IMR-90 (cell line): ENCODE measurements around the gene DOCK9. TPM values are rescaled to one million over a fixed set of nuclear protein-coding genes. Genes with fewer than 3 reads are reported as not detected.

ENCODE experiments used
- ATAC-seq: fragments of 200-7000 bp; cut with Tn5 transposase; 2 replicates; pipeline ENCODE4 v1.9.1; 2020; ENCODE audit warnings: low read depth, mild to moderate bottlenecking, moderate library complexity
- BruUV-seq: library from RNA; stranded (reverse); fragments of 400-500 nt; replicated peaks from 2 replicates; lab custom pipeline; 2021; lab: Mats Ljungman, UMichigan
- CTCF ChIA-PET: fragments of 300-600 bp; formaldehyde crosslinking; extraction: SDS; loops from one replicate; lab custom pipeline; 2021; ENCODE audit warnings: antibody characterized with exemption; lab: Yijun Ruan, JAX
- POLR2A ChIA-PET: fragments of 300-600 bp; sonication (Branson Sonifier 250); formaldehyde crosslinking; loops from one replicate; lab custom pipeline; 2022; ENCODE audit warnings: antibody characterized with exemption; ENCODE audit not compliant: unreplicated experiment; lab: Charles Lee
- DNase-seq: peaks from one replicate; pipeline ENCODE4 v3.0.0; 2013
- H2AFZ ChIP-seq: replicated peaks from 2 replicates; pipeline ENCODE3; 2013; ENCODE audit warnings: low read length, mild to moderate bottlenecking; ENCODE audit not compliant: poor library complexity
- H2AK5ac ChIP-seq: 2 replicates; pipeline ENCODE4 v1.6.1; 2013; ENCODE audit warnings: low read depth, low read length, inconsistent platforms
- H2AK9ac ChIP-seq: replicated peaks from 2 replicates; pipeline ENCODE3; 2013; ENCODE audit warnings: mild to moderate bottlenecking, low read depth, low read length, moderate library complexity; ENCODE audit not compliant: poor library complexity
- H2BK120ac ChIP-seq: 2 replicates; pipeline ENCODE4 v1.6.1; 2013; ENCODE audit warnings: low read depth, low read length, inconsistent platforms
- H2BK15ac ChIP-seq: 3 replicates; pipeline ENCODE4 v1.6.1; 2013; ENCODE audit warnings: low read depth, low read length, inconsistent platforms
- H2BK20ac ChIP-seq: 2 replicates; pipeline ENCODE4 v1.6.1; 2013; ENCODE audit warnings: low read depth, mild to moderate bottlenecking, inconsistent platforms, low read length, moderate library complexity
- H2BK5ac ChIP-seq: 2 replicates; pipeline ENCODE4 v1.6.1; 2013; ENCODE audit warnings: mild to moderate bottlenecking, low read depth, low read length, inconsistent platforms; ENCODE audit not compliant: poor library complexity, severe bottlenecking
- H3K14ac ChIP-seq: replicated peaks from 2 replicates; pipeline ENCODE4 v1.6.1; 2013; ENCODE audit warnings: low read depth, low read length, inconsistent platforms
- H3K18ac ChIP-seq: 2 replicates; pipeline ENCODE4 v1.6.1; 2013; ENCODE audit warnings: low read depth, low read length, control low read depth
- H3K23ac ChIP-seq: 2 replicates; pipeline ENCODE4 v1.6.1; 2013; ENCODE audit warnings: low read depth, low read length, inconsistent platforms
- H3K27ac ChIP-seq: 2 replicates; pipeline ENCODE4 v1.5.1; 2013; ENCODE audit warnings: mild to moderate bottlenecking, control low read depth, low read length; ENCODE audit not compliant: insufficient read depth
- H3K27me3 ChIP-seq: 2 replicates; pipeline ENCODE4 v1.6.1; 2013; ENCODE audit warnings: low read length; ENCODE audit not compliant: control insufficient read depth, insufficient read depth
- H3K36me3 ChIP-seq: 2 replicates; pipeline ENCODE4 v1.6.1; 2013; ENCODE audit warnings: low read length, mixed read lengths; ENCODE audit not compliant: control insufficient read depth, insufficient read depth
- H3K4ac ChIP-seq: 2 replicates; pipeline ENCODE4 v1.6.1; 2013; ENCODE audit warnings: low read depth, low read length, inconsistent platforms
- H3K4me1 ChIP-seq: 2 replicates; pipeline ENCODE4 v1.6.1; 2013; ENCODE audit warnings: low read length, mixed read lengths; ENCODE audit not compliant: control insufficient read depth, insufficient read depth
- H3K4me2 ChIP-seq: 2 replicates; pipeline ENCODE4 v1.6.1; 2013; ENCODE audit warnings: low read depth, mild to moderate bottlenecking, control low read depth, low read length, moderate library complexity
- H3K4me3 ChIP-seq: 2 replicates; pipeline ENCODE4 v1.5.1; 2013; ENCODE audit warnings: low read depth, mild to moderate bottlenecking, control low read depth, low read length, moderate library complexity; ENCODE audit not compliant: insufficient read depth
- H3K56ac ChIP-seq: 2 replicates; pipeline ENCODE4 v1.6.1; 2013; ENCODE audit warnings: low read length, inconsistent platforms; ENCODE audit not compliant: insufficient read depth; ENCODE audit errors: extremely low read depth
- H3K79me1 ChIP-seq, 2 experiments: 2 replicates each; pipeline ENCODE4 v1.6.1; 2013; ENCODE audit warnings: low read length in 2 of 2, inconsistent platforms in 1 of 2, low read depth in 1 of 2
- H3K9ac ChIP-seq: 2 replicates; pipeline ENCODE4 v1.6.1; 2013; ENCODE audit warnings: low read depth, low read length, control low read depth
- H3K9me1 ChIP-seq: 2 replicates; pipeline ENCODE4 v1.6.1; 2013; ENCODE audit warnings: low read length, inconsistent platforms; ENCODE audit not compliant: insufficient read depth
- H3K9me3 ChIP-seq: 2 replicates; pipeline ENCODE4 v1.6.1; 2013; ENCODE audit warnings: low read length; ENCODE audit not compliant: control insufficient read depth, insufficient read depth
- H4K20me1 ChIP-seq: 2 replicates; pipeline ENCODE4 v1.6.1; 2013; ENCODE audit warnings: low read length, inconsistent platforms; ENCODE audit not compliant: insufficient read depth
- H4K5ac ChIP-seq: 2 replicates; pipeline ENCODE4 v1.6.1; 2013; ENCODE audit warnings: mild to moderate bottlenecking, low read depth, low read length, control low read depth
- H4K8ac ChIP-seq, 2 experiments: 2 replicates each; pipeline ENCODE4 v1.6.1; 2013; ENCODE audit warnings: low read depth in 2 of 2, low read length in 2 of 2, control low read depth in 1 of 2, inconsistent platforms in 1 of 2
- H4K91ac ChIP-seq: 2 replicates; pipeline ENCODE4 v1.6.1; 2013; ENCODE audit warnings: low read depth, low read length, inconsistent platforms; ENCODE audit not compliant: insufficient read depth
- CHD1 ChIP-seq: IDR thresholded peaks from 2 replicates; pipeline ENCODE4 v1.6.1; 2012; ENCODE audit warnings: low read depth, low read length, improper control_type of control experiment
- CTCF ChIP-seq: conservative IDR thresholded peaks from 2 replicates; pipeline ENCODE4 v1.5.1; 2012; ENCODE audit warnings: mild to moderate bottlenecking, low read depth, low read length, improper control_type of control experiment
- MAZ ChIP-seq: IDR thresholded peaks from 2 replicates; pipeline ENCODE4 v1.6.1; 2012; ENCODE audit warnings: low read depth, mild to moderate bottlenecking, low read length, improper control_type of control experiment, moderate library complexity, borderline replicate concordance
- POLR2A ChIP-seq: IDR thresholded peaks from 2 replicates; pipeline ENCODE4 v1.6.1; 2012; ENCODE audit warnings: mild to moderate bottlenecking, low read depth, low read length
- WGBS, 2 experiments: methylation state at CpG; one replicate each; pipeline versions ENCODE4 v1.1.5 to v1.1.7; 2013; ENCODE audit warnings: missing lambda C conversion rate in 2 of 2; ENCODE audit not compliant: insufficient read length in 1 of 2; ENCODE audit errors: extremely low coverage in 2 of 2; 5-methylcytosine and 5-hydroxymethylcytosine counted together
- dilution Hi-C: fragments of 300-500 bp; cut with HindIII; formaldehyde crosslinking; loops from one replicate; pipeline ENCODE4 v1.14.3; 2018; ENCODE audit warnings: low sequenced_read_pairs; ENCODE audit not compliant: unreplicated experiment
- in situ Hi-C: fragments of 300-500 bp; cut with MboI; formaldehyde crosslinking; loops from 3 replicates; pipeline ENCODE4 v1.14.3; 2019; ENCODE audit warnings: low sequenced_read_pairs, inconsistent platforms, mixed read lengths
- intact Hi-C: fragments of 100-400 bp; cut with micrococcal nuclease; formaldehyde crosslinking; loops from 2 replicates; pipeline ENCODE4 v1.10.0; 2022
- polyA plus RNA-seq, 3 experiments: library from polyadenylated mRNA; depleted of rRNA; stranded (reverse); fragments of >200 nt; gene quantifications; 2 replicates each; pipeline ENCODE4 v1.2.3, GENCODE V29; 2012; ENCODE audit warnings: low replicate concordance in 1 of 3
- total RNA-seq: library from RNA; depleted of rRNA; stranded (reverse); fragments of >200 nt; gene quantifications from 2 replicates; pipeline ENCODE4 v1.2.3, GENCODE V29; 2012
- TF ChIP-seq, protein P1 (sequence below): fragments of 150-350 bp; IDR thresholded peaks from 2 replicates; pipeline ENCODE4 v1.6.1; 2016; ENCODE audit warnings: low read depth, mild to moderate bottlenecking, low read length, moderate library complexity, borderline replicate concordance

Gene DOCK9
- total and polyA plus RNA-seq, 2 of the 4 experiments (the other 2 are of a cell fraction): 4.8 to 7.2 TPM

GRCh38 chr13:98981369-98982080, 3.7 kb upstream of the DOCK9 start:
- Histone ChIP-seq H2BK15ac (peak overlapping the region; percentile 32; the same call in 1 of the 3 replicates), H3K79me1 (peaks cover 0 to 12% of the 10 kb centered on the region in 2 experiments; a peak in 2 of 4 replicates), H3K27ac (no peak overlapping the region), H4K91ac (no peak overlapping the region), H3K4me2 (no peak overlapping the region), H3K56ac (no peak overlapping the region), H3K36me3 (no peaks in the 10 kb centered on the region), H3K23ac (no peak overlapping the region), H3K14ac (no peak overlapping the region), H2AK9ac (no peak overlapping the region), H2AK5ac (no peak overlapping the region; the same call in 1 of the 2 replicates), H3K18ac (no peak overlapping the region), H3K9me3 (no peaks in the 10 kb centered on the region), H3K9ac (no peak overlapping the region), H3K9me1 (0 out of 2 replicates have a peak, but pooled peaks cover 3% of the 10 kb centered on the region), H2BK5ac (no peak overlapping the region), H2AFZ (peak overlapping the region; percentile 52), H2BK20ac (0 out of 2 replicates have a peak overlapping the region, but pooled peaks have one; percentile 16), H3K4me1 (peaks cover 3% of the 10 kb centered on the region), H2BK120ac (no peak overlapping the region), H3K4ac (peak overlapping the region; percentile 33; the same call in 1 of the 2 replicates), H4K5ac (no peak overlapping the region), H3K4me3 (no peak overlapping the region), H3K27me3 (no peaks in the 10 kb centered on the region), H4K20me1 (peaks cover 8% of the 10 kb centered on the region; the same call in 1 of the 2 replicates), H4K8ac (0 out of 4 replicates have a peak overlapping the region, but pooled peaks of 1 of the 2 experiments have one; percentile 20)
- in situ Hi-C loops (no loop called here), intact Hi-C loops (no loop called here), dilution Hi-C loops (no loop called here)
- DNase-seq: no peak
- WGBS, 2 experiments: no CpG with 5 or more reads among the region's 9 CpGs
- BruUV-seq: no TSS peak
- CTCF ChIA-PET: interaction anchor here (1.3 kb wide), 1 partner anchor 9 kb away, joined by 4 read pairs; no protein-coding TSS in a partner anchor
- POLR2A ChIA-PET: no interaction called here
- TF ChIP-seq POLR2A (no peak), CHD1 (no peak), CTCF (no peak), MAZ (no peak)
- TF ChIP-seq, protein P1, sequence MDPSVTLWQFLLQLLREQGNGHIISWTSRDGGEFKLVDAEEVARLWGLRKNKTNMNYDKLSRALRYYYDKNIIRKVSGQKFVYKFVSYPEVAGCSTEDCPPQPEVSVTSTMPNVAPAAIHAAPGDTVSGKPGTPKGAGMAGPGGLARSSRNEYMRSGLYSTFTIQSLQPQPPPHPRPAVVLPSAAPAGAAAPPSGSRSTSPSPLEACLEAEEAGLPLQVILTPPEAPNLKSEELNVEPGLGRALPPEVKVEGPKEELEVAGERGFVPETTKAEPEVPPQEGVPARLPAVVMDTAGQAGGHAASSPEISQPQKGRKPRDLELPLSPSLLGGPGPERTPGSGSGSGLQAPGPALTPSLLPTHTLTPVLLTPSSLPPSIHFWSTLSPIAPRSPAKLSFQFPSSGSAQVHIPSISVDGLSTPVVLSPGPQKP: no peak
- no peak for ATAC-seq
